ENCODE results near the gene SERPINA5. TPM values are rescaled to one million over a fixed set of nuclear protein-coding genes. Genes with fewer than 3 reads are reported as not detected.

The SERPINA5 gene
- total RNA-seq, 1 experiment from 2014 or later, result not detected

GRCh38 chr14:94536836-94537235 lies 44.4 kb upstream of the SERPINA5 start:
- Histone ChIP-seq H3K9me2 (ENCODE audit: insufficient read depth) (no peaks in the 10 kb centered on the region), H3K27ac (no peak overlapping the region), H3K79me2 (ENCODE audit: low read depth) (no peaks in the 10 kb centered on the region), H2AFZ (no peak overlapping the region), H3K4me2 (no peak overlapping the region), H4K20me1 (ENCODE audit: insufficient read depth) (no peaks in the 10 kb centered on the region), H3K4me1 (replicated peaks; ENCODE audit: insufficient read depth) (no peaks in the 10 kb centered on the region), H3K27me3 (ENCODE audit: insufficient read depth, low read depth) (no peaks in the 10 kb centered on the region; the same call in 1 of the 2 replicates), H3K36me3 (ENCODE audit: low read depth) (no peaks in the 10 kb centered on the region), H3K9me3 (ENCODE audit: insufficient read depth, low read depth) (no peaks in the 10 kb centered on the region), H3K4me3 (no peak overlapping the region), H3F3A (ENCODE audit: insufficient read depth, low read depth) (no peaks in the 10 kb centered on the region)
- no peak for DNase-seq
- TF ChIP-seq CTCF (conservative IDR thresholded peaks at IDR 0.05) (no peak), EZH2 (IDR thresholded peaks at IDR 0.05; ENCODE audit: low read depth) (no peak)
- ChIA-PET POLR2A (ENCODE audit: unreplicated experiment) (no interaction called here), CTCF (no interaction called here)
- no TSS peak for BruUV-seq (replicated peaks)
- intact Hi-C loops (cut with micrococcal nuclease; ENCODE audit: unreplicated experiment), result no loop called here

- ChIA-PET POLR2A (ENCODE audit: unreplicated experiment) (no interaction called here), CTCF (no interaction called here)
- intact Hi-C loops (cut with micrococcal nuclease; ENCODE audit: unreplicated experiment), result no loop called here
Measured at GRCh38 chr14:94538070-94538740, 43.0 kb upstream of the SERPINA5 start.

GRCh38 chr14:94539181-94539580 lies 42.0 kb upstream of the SERPINA5 start:
- H3K36me3 ChIP-seq (ENCODE audit: low read depth), result no peaks in the 10 kb centered on the region
- H3K27me3 ChIP-seq (ENCODE audit: insufficient read depth, low read depth), result no peaks in the 10 kb centered on the region; the same call in 1 of the 2 replicates
- H4K20me1 ChIP-seq (ENCODE audit: insufficient read depth), result no peaks in the 10 kb centered on the region
- H3K9me2 ChIP-seq (ENCODE audit: insufficient read depth), result no peaks in the 10 kb centered on the region
- no peak for DNase-seq
- no peak overlapping the region for H3K4me2 ChIP-seq
- no peak for TF ChIP-seq EZH2 (IDR thresholded peaks at IDR 0.05; ENCODE audit: low read depth)
- no peak for TF ChIP-seq CTCF (conservative IDR thresholded peaks at IDR 0.05)
- POLR2A ChIA-PET (ENCODE audit: unreplicated experiment), result no interaction called here
- BruUV-seq (replicated peaks), result no TSS peak
- no peaks in the 10 kb centered on the region for H3K9me3 ChIP-seq (ENCODE audit: insufficient read depth, low read depth)
- CTCF ChIA-PET, result no interaction called here
- H3K27ac ChIP-seq, result no peak overlapping the region
- no peak overlapping the region for H2AFZ ChIP-seq
- H3K4me3 ChIP-seq, result no peak overlapping the region
- H3K4me1 ChIP-seq (replicated peaks; ENCODE audit: insufficient read depth), result no peaks in the 10 kb centered on the region
- no peaks in the 10 kb centered on the region for H3F3A ChIP-seq (ENCODE audit: insufficient read depth, low read depth)
- H3K79me2 ChIP-seq (ENCODE audit: low read depth), result no peaks in the 10 kb centered on the region
- intact Hi-C loops (cut with micrococcal nuclease; ENCODE audit: unreplicated experiment), result no loop called here

More at GRCh38 chr14:94538070-94538740, 43.0 kb upstream of the SERPINA5 start:
- H3K27me3 ChIP-seq (ENCODE audit: insufficient read depth, low read depth), result no peaks in the 10 kb centered on the region; the same call in 1 of the 2 replicates
- no peak for DNase-seq
- H3K4me2 ChIP-seq, result no peak overlapping the region
- H3F3A ChIP-seq (ENCODE audit: insufficient read depth, low read depth), result no peaks in the 10 kb centered on the region
- no peaks in the 10 kb centered on the region for H4K20me1 ChIP-seq (ENCODE audit: insufficient read depth)
- H2AFZ ChIP-seq, result no peak overlapping the region
- no peaks in the 10 kb centered on the region for H3K9me3 ChIP-seq (ENCODE audit: insufficient read depth, low read depth)
- no TSS peak for BruUV-seq (replicated peaks)
- no peak overlapping the region for H3K27ac ChIP-seq
- no peaks in the 10 kb centered on the region for H3K36me3 ChIP-seq (ENCODE audit: low read depth)
- no peaks in the 10 kb centered on the region for H3K4me1 ChIP-seq (replicated peaks; ENCODE audit: insufficient read depth)
- no peaks in the 10 kb centered on the region for H3K79me2 ChIP-seq (ENCODE audit: low read depth)
- TF ChIP-seq CTCF (conservative IDR thresholded peaks at IDR 0.05), result no peak
- no peak for TF ChIP-seq EZH2 (IDR thresholded peaks at IDR 0.05; ENCODE audit: low read depth)
- H3K9me2 ChIP-seq (ENCODE audit: insufficient read depth), result no peaks in the 10 kb centered on the region
- no peak overlapping the region for H3K4me3 ChIP-seq

All from PC-9 (cell line).